ENCODE data around the gene APOA1. TPM values are rescaled to one million over a fixed set of nuclear protein-coding genes. Genes with fewer than 3 reads are reported as not detected.

APOA1 gene
- total RNA-seq: 0.64 TPM

DNA sequence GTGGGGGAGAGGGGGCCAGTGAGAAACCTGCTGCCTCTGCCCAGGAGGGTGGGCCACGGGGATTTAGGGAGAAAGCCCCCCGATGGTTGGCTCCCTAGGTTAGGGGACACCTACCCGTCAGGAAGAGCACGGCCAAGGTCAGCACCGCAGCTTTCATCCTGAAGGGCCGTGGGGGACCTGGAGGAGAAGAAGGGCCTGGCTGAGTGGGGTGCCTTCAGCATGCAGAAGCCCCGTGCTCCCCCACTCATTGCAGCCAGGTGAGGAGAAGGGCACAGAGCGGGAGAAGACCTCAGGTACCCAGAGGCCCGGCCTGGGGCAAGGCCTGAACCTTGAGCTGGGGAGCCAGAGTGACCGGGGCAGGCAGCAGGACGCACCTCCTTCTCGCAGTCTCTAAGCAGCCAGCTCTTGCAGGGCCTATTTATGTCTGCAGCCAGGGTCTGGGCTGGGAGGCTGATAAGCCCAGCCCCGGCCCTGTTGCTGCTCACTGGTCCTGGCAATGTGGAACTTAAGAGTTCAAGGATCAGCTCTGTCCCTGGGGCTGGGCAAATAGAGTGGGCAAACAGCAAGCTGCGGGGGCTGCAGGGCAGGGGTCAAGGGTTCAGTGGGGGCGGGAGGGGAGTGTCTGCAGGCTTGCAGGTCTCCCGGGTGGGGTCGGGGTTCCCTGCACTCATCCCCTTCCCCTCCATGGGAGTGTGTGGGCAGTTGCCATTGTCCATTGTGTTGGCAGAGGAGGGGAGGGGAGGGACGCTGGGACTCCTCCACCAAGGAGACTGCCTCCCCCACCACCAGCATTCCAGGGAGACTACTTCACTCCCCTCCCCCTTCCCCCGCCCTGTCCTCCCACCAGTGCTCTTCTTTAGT lies at the start of gene APOA1:
APOA1 (minus strand) TSS at position 392 of the 861 bp plus-strand sequence; CDS start at position 157, 235 bp downstream.
- no peak for ATAC-seq

- ATAC-seq: no peak
Measured at GRCh38 chr11:116885951-116886655, 48.7 kb upstream of the APOA1 start.

- no peak for ATAC-seq
Measured at GRCh38 chr11:116882386-116882785, 45.0 kb upstream of the APOA1 start.

DNA sequence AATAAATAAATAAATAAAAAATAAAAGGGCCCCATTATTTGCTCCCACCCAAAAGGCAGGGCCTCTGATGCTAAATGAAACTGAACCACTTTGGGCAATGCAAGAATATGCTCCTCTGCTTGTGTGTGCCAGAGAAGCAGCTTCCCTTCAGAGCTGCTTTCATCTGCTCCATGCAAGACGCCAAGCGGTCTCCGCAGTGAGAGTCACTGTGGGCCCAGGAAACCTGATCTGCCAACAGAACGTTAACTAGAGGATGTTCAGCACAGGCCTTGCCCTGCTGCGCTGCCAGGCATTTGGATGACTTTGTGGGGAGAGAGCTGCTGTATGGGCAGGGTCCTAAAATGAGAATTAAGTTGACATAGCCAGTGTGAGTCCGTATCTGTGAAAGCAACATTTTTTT lies 43.7 kb upstream of the APOA1 start:
- no peak for ATAC-seq

DNA sequence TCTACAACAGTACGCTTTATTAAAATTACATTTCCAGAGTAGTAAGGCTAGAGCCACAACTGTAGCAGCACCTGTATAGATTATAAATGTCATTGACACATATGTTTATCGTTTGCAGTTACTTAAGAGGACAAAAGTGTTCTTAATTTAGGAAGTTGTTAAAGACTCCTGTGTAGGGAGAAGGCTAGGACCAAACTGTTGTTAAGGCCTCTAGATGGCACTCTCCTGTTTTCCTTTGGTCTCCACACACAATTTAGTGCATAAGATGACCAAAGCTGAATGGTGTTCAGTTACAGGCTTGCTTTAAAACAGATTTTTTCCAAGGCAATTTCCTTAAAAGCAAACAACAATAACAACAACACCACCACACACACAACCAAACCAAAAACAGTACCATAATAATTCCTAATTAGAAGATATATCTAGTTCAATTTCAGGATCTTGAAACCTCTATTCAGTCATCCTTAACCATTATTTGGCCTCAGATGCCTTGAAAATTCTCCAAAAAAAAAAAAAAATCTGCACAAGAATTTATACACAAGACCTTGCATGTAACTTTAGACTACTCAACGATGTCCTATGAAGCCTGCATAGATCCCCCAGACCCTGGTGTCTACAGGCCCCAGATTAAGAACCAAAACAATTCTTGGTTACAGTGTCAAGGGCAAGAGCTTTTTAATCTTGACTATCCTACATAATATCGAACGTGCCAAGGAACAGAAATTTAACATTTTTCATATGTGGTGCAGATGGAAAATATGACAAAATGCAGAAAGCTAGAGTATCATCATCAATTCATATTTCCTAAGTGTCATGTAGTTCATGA lies 42.6 kb upstream of the APOA1 start:
- peak; percentile 79 for ATAC-seq

- ATAC-seq: no peak
Measured at GRCh38 chr11:116876656-116877055, 39.2 kb upstream of the APOA1 start.

DNA sequence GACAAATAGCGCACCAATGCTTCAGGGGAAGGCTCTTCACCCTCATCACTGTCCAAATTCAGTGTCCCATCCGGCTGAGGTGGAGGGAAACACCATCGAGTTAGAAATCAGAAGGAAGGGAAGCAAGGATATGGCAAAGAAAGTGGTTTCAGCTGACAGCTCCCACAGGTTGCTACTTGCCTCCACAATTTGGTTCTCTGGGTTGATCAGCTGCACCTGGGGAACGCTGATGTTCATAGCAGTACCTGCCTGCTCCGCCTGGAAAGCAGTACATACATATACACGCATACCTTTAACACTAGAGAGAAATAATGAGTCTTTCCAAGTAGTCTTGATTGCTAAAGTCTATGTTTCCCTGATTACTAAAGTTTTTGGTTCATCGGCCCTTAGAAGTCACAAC lies 37.8 kb upstream of the APOA1 start:
- ATAC-seq: no peak

DNA sequence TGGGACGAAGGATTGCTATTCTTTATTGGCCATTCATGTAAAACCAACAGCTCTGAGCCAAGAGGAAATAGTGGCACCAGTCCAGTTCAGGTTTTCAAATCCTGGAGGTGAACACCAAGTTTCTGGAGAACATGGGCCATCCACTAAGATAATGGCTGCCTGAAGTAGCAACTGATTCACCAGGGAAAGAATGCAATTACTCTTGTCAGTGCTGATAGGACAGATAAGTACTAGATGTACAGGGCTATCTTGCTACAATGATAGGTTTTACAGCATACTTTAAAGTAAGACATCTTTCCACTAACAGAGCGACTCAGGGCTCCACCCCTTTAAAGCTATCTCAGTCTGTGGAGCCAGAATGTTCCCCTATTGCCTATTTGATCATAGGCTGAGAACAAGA lies 36.8 kb upstream of the APOA1 start:
- ATAC-seq: no peak

GRCh38 chr11:116873381-116873780 lies 36.0 kb upstream of the APOA1 start:
- ATAC-seq: no peak

- ATAC-seq: peak; percentile 90
Measured at GRCh38 chr11:116871248-116871647, 33.8 kb upstream of the APOA1 start.

GRCh38 chr11:116870054-116870453 lies 32.6 kb upstream of the APOA1 start:
- no peak for ATAC-seq

DNA sequence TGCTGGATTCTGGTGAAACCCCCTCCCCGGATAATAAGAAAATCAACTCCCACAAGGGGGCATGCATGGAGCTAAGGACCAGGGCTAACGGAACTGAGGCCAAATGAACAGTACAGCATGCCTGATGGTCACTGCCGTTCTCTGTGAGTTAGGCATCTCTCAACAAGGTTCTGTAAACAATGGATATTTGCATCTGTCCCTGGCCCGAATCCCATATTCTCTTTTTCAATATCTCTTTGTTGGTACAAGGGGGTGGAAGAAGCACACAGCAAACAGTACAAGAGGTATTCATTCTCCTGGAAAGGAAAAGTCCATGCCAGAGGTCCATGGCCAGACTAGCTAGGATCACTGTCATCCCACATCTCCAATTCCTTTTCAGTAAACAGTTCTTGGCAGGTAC lies 32.2 kb upstream of the APOA1 start:
- ATAC-seq: no peak

GRCh38 chr11:116868066-116868465 lies 30.6 kb upstream of the APOA1 start:
- no peak for ATAC-seq

DNA sequence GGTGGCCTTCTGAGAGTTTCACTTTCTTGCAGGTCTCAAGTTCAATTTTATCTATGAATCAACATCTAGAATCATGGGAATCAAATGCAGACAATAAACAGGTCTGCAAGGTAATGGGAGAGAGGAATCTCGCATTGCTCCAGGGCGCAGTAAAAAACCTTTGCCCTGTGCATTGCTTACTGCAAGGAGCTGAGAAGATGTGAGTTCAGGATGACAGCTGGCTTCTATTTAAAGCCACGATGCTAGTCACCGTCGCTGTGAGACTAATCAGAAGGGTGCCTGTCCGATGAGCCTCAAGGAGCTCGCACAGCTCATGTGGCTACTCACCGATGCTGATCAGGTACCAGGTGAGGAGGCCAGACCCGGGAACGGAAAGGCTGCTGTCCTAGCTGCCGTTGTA lies 30.2 kb upstream of the APOA1 start:
- no peak for ATAC-seq

DNA sequence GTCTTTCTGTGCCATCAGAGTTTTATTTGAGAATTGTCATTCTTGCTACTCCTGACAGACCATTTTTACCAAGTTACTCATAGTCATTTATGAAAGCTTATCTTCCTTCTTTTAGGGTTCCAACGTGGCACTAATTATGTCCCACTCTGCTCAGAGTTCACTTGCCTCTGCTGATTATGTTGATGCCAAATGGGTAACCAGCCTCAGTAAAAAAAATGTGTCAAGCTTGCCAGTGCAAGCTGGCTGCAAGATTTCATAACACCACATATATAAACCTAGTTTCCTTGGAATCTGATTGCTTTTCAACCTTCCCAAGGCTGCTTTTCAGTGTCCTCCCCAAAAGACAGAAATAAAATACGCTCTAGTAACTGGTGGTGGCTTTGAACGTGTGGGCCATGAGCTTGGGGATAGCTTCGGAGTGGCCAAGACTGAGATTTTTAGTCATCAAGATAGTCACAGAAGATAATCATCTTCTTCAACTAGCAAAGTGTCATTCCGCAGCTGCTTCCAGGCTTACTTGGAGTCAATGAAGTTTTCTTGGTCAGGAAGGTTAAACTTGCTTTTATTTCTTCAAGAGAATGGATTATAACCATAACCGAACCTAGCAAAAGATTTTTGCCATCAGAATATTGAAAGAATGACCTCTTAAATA lies 29.5 kb upstream of the APOA1 start:
- no peak for ATAC-seq

DNA sequence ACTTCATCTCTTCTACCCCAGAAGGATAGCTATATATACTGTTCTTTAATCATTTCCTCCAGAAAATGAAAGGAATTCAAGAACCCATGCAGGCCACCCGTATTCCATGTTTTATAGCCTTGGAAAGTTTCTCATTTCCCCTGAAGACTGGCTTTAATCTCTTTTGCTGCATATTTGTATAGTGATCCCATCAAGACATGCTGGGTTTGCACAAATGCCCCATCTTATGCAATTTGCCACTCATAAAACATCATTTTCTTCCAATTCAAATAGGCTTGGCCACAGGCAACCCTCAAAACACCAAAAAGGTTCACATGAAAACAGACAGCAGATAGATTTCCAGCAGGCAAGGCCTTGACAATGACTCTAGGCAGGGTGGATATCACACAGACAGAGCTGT lies 28.3 kb upstream of the APOA1 start:
- ATAC-seq: no peak

DNA sequence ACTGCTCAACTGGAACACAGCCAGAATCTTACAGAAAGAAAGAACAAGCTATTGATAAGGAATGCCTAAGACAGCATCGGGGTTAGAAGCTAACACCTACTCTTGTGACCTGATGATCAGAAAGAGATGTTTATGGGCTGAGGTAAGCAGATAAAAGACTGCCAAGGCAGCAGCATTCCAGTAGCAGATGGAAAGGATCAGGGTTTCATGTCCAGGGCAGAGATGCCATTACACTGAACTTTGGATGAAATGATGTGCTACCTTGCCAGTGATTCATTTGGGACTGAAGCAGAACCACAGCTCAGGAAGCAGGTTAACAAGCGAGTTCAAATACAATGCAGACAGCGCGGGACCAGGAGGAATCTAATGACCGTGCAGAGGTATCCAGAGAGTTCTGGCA lies 27.1 kb upstream of the APOA1 start:
- ATAC-seq: no peak

DNA sequence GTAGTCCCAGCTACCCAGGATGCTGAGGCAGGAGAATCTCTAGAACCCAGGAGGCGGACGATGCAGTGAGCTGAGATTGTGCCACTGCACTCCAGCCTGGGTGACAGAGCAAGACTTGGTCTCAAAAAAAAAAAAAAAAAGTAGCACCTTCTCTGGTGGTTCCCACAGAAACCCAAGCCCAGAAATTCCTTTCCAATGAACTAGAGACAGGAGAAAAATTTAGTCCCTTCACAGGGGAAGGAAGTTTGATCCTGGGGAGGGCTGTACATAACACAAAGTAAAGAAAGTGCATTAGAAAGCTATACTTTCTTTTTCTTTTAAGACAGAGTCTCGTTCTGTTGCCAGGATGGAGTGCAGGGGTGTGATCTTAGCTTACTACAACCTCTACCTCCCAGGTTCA lies 25.5 kb upstream of the APOA1 start:
- ATAC-seq: no peak

DNA sequence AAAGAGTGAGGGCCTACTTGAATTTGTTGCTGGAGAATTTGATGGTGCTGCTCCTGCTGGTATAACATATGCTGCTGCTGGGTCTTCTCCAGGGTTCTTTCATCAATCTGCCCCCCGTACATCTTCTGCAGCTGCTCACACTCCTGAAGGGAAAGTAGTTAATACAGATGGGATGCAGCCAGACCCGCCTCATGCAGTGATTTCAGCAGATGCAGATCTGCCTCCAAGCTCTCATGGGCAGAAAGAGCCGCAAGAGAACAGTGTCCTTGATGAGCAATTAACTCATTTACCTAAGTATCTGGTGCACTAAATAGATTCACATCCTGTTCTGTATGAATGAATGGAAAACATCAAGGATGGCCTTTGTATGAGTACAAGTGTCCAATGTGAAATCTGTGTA lies 24.8 kb upstream of the APOA1 start:
- ATAC-seq: no peak

GRCh38 chr11:116861539-116861938 lies 24.1 kb upstream of the APOA1 start:
- no peak for ATAC-seq

DNA sequence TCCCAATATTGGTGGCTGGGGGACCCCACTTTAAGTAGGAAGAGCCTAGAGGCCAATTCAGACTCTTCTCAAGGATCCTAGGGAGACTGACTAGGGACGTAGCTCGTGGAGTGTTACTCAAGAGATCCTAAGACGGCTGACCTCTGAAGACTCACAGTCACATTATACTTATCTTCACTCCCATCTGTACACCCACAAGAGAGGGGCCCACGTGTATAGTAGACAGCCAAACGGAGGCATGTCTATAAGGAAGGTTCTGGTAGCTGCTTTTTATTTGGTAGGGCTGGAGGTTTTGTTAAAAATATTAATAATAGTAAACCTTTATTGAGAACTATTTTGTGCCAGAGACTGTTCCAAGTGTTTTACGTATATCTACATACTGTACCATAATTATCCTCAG lies 22.9 kb upstream of the APOA1 start:
- ATAC-seq: no peak

DNA sequence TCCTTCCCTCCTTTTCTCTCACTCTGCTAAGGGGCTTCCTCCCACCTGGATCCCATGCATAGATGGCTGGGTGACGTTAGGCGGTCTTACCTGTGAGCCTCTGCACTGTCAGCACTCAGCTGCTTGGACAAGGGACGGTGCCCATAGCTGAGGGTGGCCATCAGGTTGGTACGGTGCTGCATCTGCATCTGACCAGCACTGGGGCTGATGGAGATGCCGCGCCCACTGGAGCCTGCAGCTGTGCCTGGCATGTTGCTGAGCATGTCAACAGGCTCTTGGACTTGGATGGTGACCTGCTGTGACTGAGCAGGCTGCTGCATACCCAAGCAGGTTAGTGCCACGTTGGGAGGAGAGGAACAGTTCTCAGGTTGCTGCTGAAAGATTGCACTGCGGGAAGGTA lies 21.8 kb upstream of the APOA1 start:
- ATAC-seq: no peak

GRCh38 chr11:116857936-116858335 lies 20.5 kb upstream of the APOA1 start:
- ATAC-seq: no peak
